GM19467 (cell line): ENCODE data around the gene PRKN.
"Not testable (repeated sequence)": the region's sequence is repeated elsewhere in the genome, so short reads cannot be mapped to it uniquely, and the experiment has no call there.

Experiments used
- ATAC-seq: cut with Tn5 transposase; IDR thresholded peaks from one replicate; pipeline ENCODE4 v1.9.1; 2021; ENCODE audit warnings: mild to moderate bottlenecking, moderate library complexity; ENCODE audit not compliant: unreplicated experiment

The PRKN gene

DNA sequence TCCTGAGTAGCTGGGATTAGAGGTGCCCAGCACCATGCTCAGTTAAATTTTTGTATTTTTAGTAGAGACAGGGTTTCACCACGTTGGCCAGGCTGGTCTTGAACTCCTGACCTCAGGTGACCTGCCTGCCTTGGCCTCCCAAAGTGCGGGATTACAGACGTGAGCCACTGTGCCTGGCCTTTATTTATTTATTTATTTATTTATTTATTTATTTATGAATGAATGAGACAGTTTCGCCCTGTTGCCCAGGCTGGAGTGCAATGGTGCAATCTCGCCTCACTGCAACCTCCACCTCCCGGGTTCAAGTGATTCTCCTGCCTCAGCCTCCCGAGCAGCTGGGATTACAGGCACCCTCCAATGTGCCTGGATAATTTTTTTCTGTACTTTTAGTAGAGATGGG is 48.7 kb downstream of the PRKN start:
- ATAC-seq, result not testable (repeated sequence)

DNA sequence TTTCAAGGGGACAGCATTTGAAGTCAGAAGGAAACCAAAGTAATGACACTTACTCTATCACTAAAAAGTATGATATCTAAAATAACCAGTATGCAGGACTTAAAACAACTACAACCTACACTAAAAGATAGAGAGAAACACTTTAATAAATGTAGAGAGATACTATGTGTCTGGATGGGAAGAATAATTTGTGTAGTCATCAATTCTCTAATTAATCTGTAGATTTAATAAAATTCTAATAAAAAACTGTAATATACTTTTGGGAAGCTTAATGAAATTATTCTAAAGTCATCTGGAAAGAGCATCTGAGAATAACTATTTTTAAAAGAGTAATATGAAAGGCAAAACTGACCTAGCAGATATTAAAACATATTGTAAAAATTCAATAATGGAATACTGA is 52.1 kb downstream of the PRKN start:
- no peak for ATAC-seq

DNA sequence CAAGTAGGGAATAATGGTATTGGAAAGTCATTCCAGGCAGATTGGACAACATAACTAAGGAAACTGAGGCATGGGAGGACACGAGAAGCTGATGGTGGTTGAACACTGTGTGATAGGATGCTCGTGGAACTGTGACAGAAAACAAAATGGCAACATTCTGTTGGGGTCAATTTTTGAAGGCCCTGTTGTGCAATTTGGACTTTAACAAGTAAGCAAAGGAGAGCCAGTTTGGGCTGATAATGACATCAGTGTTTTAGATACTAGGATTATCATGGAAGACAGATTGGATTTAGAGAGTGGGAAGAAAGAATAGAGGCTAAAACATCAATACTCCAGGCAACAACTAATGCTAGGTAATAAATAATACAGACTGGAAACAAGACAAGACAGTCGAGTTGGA is 53.1 kb downstream of the PRKN start:
- ATAC-seq, result no peak

DNA sequence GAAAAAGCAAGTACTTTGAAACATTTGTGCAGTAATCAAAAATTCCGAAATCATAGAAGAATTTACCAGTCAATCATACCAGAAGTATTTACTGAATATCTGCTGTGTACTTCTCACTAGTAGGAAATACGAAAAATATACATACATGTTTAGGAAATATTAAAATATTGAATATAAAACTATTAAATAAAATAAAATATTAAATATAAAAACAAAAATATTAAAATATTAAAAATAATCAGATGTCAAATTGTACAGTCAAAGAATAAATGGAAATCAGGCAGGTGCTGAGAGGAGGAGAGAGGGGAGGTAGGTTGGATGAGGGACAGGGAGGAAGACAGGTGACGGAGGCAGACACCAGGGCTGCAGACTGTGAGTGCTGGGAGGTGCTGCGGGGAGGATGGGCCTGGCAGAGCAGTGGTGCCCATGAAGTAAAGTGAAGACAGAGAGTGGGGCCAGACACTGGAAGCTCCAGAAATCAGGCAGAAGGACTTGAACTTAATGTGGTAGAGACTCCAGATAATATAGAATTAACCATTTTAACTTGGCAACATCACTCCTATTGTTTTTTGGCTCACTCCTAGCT is 55.9 kb downstream of the PRKN start:
- ATAC-seq, result no peak

DNA sequence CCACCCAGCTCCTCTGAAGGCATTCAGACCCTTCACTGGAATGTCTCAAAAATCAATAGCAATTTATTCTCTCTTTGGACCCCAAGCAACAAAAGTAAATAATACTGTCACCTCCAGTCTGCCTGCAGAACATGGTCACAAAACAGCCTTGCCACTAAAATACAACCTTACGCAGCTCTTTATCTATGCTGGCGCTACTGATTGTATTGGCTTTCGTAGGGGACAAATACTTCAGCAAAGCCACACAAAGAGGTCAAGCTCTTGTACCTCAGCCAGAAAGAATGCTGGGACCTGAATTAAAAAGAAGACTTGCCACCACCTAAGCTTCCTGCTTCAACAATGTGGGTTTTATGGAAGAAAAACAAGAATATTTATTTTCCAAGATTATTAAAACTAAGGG is 57.2 kb downstream of the PRKN start:
- no peak for ATAC-seq

DNA sequence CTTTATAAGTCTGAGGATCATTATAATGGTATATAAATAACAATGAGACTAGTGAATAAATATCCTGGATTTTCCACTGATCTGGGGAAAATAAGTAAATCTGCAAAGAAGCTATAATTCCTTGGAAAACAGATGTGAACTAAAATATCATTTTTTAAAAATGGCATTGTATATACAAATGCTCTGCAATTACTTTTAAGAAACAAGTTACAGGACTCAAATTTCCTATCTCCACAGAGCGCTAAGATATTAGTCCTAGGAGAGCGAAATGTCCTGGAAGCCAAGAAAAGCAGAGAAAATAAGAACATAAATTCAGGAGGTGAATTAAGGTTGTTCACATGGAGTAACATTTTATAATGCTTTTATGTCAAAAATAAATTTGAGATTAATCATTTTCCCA is 61.3 kb downstream of the PRKN start:
- ATAC-seq, result no peak

DNA sequence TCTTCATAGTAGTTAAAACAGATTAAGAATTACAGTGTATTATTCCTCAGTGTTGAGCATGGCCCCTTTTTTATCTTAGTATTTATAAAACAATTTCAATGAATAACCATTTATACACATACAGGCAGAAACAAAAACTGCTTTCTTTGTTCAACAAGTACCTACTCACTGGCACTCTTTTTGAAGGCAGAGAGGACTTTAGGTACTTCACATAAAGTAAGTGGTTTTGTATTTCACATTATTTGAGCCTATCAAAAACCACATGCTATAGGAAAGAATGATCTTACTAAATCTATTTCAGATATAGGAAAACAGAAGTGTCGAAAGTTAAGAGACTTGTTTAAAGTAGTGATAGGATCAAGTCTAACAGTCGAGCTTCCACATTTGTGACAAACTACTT is 73.8 kb downstream of the PRKN start:
- no peak for ATAC-seq

DNA sequence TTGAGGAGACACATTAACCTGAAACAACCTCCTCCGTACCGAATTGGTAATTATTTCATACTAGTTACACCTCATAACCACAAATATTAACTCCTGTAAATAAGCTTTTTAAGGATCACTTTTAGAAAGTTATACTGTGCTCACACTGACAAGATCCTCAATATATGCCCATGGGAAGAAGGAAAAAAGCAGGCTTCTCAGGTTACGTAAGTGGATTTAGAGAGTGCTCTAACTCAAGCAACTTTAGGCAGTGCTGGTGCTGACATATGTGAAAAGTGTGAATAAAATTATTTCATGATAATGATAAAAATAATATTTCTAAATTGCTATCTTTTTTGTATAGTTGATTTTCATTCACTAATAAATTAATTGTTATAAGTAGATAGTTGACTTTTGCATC is 76.1 kb downstream of the PRKN start:
- no peak for ATAC-seq

DNA sequence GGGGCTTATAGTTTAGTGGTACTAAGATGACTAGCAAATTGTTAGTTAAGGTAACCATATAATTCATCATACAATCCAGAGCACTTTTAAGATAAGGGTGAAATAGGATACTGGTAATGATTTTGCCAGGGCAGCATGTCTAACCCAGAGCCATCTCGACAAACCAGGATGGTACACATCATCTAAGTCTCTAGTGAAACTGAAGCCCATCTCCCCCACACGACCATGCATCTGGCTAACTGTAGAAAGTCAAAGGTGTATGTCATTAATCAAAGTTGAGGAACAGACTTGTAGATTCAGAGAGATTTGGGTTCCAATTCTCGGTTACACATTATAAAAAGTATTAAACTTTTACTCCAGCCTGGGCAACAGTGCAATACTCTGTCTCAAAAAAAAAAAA is 78.3 kb downstream of the PRKN start:
- no peak for ATAC-seq

DNA sequence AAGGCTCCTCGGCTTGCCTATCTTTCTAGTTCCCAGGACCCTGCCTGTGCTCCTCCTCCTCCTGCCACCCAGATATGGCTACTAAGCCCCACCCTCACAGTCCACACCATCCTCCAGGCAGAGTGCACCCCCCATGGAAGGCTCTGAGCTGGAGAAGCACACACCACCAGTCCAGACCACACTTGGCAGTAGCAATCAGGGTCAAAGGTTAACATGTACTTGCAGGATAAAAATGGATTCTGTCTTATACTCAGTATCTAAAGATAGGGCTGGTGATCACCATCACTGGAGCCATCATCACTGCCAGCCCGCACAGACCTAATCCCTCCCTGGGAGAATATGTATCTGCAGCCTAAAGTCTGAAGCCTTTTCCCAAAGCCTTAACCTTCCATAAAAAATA is 83.4 kb downstream of the PRKN start:
- no peak for ATAC-seq

DNA sequence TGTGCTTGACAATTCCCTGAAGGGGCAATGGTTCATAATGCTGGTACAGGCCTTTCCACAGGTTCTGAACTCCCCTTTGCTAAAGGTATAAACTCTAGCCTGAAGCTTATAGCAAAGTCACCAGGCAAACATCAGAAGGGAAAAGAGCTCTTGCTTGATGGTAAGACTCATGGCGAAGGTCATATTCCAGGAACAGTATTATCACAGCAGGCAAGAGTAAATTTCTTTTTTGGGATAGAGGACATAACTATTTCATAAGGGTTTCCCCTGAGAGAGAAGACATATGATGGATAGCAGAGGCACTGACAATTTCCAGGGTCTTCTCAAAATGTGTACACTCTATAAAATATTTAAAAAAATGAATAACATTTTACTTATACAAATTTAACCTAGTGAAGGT is 86.8 kb downstream of the PRKN start:
- ATAC-seq, result no peak

DNA sequence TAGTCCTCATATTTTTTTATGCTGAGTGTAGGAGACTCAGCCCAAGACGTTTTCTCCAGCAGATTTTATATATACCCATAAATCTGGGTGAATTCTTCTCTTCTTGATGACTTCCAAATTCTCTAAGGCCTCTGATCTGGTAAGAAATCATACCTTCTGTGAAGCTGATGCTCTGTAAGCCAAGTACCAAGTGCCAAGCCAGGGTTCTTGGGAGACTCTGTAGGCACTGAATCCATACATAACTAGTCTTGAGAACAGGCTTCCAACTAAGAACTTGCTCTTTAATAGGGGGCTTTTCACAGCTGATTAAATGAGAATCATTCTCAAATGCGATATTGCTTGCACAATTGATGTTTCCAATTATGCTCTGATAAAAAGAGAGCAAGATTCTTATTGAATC is 87.6 kb downstream of the PRKN start:
- no peak for ATAC-seq

DNA sequence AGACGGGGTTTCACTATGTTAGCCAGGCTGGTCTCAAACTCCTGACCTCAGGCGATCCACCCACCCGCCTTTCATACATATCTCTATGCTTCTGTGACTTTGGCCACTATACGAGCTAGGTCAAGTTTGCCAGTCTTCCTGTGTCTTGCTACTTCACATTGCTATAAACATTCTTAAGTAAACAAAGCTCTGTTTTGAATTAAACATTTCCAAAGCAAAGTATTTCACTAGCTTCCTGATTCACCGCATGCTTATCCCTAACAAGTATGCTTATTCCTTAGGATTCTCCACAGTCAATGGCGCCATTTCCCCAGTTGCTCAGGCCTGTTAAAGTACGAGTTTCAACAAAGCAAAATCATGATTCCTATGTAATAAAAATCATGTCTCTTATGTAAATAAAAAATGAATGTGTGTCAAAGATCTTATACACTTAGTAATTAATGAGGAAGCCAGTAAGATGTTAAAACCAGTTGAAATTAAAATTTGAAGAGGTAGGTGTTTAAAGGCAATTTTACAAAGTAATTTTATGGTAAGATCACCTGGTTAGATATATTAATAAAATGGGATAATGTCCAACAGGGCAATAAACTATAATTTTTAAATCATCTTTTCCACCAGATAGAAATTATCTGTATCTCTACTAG is 88.5 kb downstream of the PRKN start:
- no peak for ATAC-seq

DNA sequence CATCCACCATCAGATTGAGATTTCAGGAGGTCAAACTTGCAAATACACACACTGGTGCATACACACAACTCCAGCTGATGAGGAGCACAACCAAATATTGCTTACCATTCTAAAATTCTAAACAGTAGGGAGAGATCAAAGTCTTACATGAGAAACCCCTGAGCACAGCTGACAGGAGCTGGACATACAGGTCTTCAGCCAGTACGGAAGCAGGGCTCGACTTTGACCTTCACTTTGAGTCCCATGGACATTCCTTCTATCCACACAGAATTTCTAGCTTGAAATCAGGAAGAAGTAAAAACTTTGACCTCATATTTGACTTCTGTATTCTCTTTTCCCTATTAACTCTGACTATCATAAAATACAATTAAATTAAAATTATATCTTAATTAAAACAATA is 90.2 kb downstream of the PRKN start:
- no peak for ATAC-seq

DNA sequence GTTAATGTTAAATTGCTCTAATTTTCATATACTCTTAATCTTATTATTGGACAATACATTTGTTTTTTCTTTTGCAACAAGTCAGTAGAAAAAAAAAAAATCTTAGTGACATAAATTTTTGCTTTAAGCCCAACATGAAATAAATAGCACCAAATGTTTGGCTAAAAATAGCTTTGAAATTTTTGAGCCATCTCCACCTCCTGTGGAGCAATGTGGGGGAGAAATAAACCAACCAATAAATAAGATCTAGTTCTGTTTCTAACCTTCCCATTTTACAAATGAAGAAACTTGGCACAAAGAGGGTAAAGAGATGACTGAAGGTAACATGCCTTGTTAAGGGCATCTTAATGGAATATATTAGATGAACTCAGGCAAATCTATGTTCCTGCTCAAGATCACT is 91.4 kb downstream of the PRKN start:
- no peak for ATAC-seq

DNA sequence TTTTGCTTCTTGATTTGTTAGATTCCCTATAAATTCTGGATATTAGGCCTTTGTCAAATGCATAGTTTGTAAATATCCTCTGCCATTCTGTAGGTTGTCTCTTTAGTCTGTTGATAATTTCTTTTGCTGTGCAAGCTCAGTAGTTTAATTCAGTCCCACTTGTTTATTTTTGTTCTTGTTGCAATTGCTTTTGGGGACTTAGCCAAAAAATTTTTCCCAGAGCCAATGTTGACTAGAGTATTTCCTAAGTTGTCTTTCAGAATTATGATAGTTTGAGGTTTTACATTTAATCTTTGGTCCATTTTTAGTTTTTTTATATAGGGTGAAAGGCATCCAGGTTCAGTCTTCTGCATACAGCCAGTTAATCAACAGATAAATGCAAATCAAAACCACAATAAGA is 96.0 kb downstream of the PRKN start:
- ATAC-seq, result no peak

DNA sequence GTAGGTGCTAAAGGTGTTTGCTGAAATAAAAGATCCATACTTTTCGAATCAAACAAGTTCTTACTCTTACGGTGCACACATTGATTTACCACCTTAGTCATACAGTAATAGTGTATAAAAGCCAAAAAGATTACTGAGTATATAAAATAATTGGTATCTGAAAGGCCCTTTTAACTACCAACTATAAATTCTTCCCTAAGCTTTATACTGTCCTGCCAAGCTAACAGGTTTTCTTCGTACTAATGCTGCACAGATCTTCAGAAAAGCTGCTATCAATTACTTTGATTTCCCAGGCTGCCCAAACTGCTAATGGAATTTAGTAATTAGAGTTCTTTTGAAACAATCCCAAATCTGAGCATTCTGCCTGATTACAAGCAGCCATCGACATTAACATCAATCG is 97.5 kb downstream of the PRKN start:
- ATAC-seq, result no peak

DNA sequence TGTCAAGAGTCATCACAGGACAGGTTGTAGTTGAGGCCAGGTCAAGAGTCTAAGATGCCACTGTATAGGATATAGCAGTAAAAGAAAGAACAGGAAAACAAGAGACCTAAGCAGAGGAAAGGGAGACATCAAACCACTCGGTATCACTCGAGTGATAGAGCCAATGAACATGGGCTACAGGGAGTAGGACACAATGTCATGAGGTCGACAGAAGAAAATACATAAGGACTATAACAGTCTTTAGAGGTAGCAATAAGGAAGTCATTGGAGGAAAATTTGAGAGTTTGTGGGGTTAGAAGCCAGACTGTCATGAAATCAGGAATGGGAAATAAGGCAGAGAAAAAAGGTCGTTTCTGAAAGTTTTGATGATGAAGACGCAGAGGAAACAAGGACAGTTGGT is 99.7 kb downstream of the PRKN start:
- ATAC-seq, result no peak

DNA sequence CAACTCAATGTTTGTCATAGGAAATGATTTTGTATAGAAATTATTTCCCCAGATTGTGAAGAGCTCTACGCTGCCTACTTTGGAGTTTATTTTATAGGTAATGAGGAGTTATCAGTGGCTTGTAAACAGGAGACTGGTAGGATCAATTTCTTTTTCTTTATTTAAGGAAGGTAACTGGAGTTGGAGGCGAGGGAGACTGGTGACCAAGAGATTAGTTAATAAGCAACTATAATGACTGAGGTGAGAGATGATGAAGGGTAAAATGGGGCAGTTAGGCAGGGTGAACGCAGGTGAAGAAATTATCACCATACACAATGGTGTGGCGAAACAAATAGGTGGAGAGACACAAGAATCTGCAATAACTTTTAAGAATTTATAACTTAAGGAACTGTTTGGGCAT is 100.2 kb downstream of the PRKN start:
- no peak for ATAC-seq

DNA sequence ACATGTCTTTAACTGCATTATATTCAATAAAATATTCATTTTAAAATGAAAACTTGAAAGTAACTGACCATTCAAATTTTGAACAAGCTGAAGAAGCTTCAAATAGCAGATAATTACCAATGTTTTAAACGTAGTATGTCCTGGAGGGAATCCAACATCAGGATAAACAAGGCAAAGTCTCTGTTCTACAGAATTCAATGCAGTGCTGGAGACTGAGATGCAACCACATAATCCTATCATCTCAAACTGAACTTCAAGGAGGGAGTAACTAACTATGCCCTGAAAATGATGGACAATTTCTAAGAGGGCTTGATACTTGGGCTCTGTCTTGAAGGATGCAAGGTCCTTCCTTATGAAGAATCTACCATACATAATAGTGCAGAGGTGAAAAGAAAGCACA is 100.7 kb downstream of the PRKN start:
- no peak for ATAC-seq

DNA sequence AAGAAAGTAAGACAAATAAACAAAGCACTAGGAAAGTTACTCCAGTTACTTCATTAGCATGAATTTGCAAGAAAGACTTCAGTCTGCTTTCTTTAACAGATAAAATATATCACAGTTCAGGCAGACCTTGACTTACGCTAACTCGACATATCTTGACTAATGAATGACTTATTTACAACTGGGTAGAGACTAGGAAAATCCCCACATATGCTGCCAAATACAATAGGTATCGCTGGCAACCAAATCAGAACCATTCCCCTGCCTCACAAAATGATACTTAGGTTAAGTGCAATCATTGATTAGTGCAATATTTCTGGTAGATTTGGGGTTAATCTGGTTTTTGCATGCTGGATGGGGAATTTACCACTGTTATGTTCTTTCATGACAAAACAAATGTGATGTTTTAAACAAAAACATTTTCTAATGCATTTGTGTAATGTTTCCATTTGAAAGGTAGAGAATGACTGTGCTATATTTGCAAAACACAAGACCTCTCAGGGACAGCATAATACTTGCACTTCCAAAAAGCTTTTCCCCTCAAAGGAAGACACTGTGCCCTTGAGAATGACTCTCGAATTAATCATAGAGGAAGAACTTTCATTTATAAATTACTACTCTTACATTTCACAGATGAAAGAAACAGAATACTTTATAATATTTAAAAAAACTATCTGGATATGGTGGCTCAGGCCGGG is 101.6 kb downstream of the PRKN start:
- ATAC-seq, result no peak

DNA sequence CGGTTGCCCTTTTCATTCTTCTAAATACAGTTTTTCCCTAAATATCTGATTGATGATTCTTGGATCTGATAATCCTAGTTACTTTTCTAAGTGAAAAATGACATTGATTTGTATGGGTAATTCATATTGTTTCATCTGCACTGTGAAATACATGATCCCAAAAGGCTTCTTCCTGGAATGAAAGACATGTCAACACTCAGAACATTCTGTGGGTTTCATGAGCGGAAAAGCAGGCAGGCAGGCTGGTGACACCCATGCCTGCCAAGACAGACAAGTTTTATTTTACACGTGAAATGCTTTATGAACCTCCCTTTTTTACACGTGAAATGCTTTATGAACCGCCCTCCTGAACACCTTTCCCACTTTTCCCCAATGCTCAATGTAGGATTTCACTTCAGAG is 105.0 kb downstream of the PRKN start:
- no peak for ATAC-seq

DNA sequence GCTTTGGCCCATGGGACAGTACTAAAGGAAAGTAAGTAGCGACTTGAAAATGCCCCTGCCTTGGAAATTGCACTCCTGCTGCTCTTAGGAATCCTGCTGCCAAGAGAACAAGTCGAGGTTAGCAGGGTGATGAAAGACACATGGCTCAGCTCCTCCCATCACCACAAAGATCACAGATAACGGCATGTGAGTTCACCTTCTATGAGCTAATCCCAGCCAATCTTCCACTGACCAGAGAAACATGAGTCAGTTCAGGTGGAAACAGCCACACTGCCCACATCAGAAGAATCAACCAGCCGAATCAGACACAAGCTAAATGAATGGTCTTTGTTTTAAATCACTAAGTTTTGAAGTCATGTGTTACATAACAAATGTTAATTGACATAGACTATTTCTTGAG is 106.3 kb downstream of the PRKN start:
- ATAC-seq, result no peak
